GM04504 (cell line): ENCODE measurements around the gene FAM83B.
"Not testable (repeated sequence)": the region's sequence is repeated elsewhere in the genome, so short reads cannot be mapped to it uniquely, and the experiment has no call there.

Experiments
- DNase-seq: peaks from one replicate; pipeline ENCODE4 v3.0.0-alpha.2; 2012; ENCODE audit warnings: low read depth

FAM83B gene

GRCh38 chr6:54898767-54899166 is 52.2 kb downstream of the FAM83B start:
- DNase-seq, result no peak

DNA sequence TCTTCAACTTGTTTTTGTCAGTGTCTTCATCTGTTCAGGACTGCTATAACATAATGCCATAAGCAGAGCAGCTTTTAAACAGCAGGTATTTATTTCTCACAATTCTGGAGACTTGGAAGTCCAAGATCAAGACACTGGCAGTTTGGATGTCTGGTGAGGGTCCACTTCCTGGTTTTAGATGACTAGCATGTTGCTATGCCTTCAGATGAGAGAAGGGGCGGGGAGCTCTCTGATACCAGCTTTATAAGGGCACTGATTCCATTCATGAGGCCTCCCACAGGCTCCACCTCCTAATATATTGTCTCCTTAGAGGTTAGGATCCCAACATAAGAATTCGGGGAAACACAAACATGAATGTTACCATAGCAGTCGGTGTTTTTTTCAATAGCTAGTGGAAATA is 52.9 kb downstream of the FAM83B start:
- DNase-seq, result no peak

DNA sequence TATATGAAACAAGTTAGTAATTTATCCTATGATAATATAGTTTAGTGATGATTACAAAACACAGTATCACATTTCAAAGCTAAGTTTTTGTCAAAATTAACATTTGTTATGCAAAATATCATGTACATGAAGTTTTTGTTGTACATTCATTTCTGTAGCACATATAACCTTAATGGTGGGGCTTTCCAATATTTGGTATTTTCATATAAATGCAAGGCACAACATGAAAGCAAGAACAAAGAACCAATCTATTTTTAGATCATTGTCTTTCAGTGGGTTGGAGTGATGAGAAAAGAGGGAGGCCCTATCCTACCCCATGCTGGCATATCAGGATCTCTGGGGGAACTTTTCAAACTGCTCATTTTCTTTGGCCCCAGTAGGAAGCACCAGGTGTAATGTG is 53.4 kb downstream of the FAM83B start:
- DNase-seq, result no peak

DNA sequence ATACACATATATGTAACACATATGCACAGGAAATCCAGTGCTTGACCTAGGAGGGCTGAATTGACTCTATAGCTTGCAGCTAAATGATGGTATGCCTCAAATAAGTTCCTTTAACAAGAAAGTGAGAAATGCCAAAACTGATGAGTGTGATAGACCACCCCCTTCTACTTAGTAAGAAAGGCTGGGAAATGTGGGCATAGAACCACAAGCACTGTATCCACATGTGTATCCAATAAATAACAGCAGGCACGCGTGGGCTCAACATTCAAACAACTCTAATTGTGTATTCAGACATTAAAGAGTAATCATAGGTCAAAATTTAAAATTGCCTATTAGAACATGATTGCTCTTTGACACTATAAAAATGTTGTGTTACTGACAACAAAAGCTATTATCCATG is 54.1 kb downstream of the FAM83B start:
- no peak for DNase-seq

- no peak for DNase-seq
Observed at GRCh38 chr6:54903884-54904283, 57.3 kb downstream of the FAM83B start.

DNA sequence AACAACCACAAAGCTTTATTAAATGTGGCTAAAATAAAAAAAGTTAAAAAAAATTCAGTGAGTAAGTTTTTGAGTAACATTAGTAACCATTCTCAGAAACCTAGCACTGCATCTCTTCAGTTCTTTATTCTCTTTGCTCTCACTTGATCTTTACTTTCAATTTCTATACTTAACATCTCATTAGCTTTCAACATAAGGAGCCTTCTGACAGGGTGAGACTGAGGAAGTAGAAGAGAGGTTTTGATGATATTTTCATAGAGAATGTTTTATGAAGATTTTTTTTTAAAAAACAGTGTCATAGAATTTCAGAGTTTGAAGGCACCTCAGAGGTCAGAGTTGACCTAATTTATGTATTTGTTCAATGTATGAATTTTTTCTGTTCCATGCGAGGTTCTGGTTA is 60.8 kb downstream of the FAM83B start:
- DNase-seq, result no peak

DNA sequence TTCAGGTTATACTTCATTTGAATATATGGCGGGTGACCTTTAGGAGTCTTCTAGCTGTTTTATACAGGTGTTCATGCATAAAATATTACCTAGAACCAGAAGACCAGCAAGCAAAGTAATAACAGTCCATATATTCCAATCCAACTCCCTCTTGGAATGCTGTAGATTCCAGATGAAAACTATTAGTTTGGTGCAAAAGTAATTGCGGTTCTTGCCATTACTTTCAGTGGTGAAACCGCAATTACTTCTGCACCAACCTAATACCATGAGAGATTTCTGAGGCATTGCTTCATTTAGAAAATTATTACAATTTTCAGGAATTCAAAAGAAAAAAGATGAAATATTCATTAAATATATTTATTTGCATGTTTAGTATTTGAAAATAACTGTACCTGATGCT is 62.6 kb downstream of the FAM83B start:
- DNase-seq, result no peak

DNA sequence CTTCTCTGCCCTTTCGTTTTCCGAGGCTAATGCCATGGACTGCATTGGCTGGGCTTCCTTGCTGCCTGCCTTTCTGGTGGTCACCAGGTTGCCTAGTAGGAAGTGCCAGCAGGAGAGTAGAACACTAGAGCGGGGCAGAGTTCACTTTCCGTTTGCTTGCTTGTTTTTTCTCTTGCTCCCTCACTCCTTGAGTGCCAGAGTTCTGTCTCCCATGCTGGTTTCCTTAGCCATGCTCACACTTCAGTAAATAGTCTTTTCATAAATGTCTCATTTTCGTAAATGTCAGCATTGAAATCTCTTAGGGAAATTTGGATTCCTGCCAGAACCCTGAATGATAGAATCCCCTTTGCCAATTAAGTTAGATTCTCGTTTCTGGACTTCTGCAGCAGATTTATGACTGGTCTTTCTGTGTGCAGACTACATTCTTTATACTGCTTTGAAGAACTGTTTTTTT is 63.9 kb downstream of the FAM83B start:
- DNase-seq, result no peak

GRCh38 chr6:54910921-54911320 is 64.3 kb downstream of the FAM83B start:
- no peak for DNase-seq

- DNase-seq, result no peak
Observed at GRCh38 chr6:54913211-54913610, 66.6 kb downstream of the FAM83B start.

DNA sequence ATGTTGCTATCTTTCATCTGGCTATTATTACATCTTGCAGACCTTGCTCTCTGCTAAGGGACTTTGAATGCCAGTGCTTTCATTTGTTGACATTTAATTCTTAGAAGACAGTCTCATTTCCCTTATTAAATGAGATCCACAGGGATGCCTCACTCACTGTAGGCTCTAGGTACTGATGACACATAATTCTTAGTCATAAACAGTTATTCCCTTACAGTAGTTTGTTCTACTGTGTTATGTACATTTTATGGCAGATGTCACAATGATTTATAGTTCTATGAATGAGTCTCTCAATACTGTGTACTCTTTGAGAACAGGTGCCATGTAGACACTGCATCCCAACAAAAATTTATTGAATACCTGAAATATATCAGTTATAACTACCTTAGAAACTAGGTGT is 70.3 kb downstream of the FAM83B start:
- peak; percentile 43 for DNase-seq

DNA sequence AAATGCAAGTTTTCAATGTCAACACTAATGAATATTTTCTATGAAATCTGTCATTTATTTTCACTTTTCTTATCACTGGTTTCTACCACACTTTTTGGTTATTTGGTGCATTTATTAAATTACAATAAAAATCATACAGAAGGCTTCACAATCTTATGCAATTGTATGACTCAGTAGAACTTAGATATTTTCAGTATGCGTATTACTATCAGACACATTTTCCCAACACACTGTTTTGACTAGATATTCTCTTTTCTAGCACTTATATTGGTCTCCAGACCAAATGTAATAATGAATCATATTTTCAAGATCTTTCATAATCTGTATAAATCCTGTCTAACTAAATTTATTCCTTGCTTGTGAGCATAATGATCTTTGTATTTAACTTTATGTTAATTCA is 74.1 kb downstream of the FAM83B start:
- DNase-seq, result no peak

- DNase-seq, result no peak
Observed at GRCh38 chr6:54921891-54922290, 75.3 kb downstream of the FAM83B start.

- no peak for DNase-seq
Observed at GRCh38 chr6:54929245-54929909, 82.8 kb downstream of the FAM83B start.

GRCh38 chr6:54932622-54933021 is 86.1 kb downstream of the FAM83B start:
- no peak for DNase-seq

GRCh38 chr6:54935739-54936138 is 89.2 kb downstream of the FAM83B start:
- DNase-seq, result peak; percentile 21

- no peak for DNase-seq
Observed at GRCh38 chr6:54937371-54937770, 90.8 kb downstream of the FAM83B start.

- no peak for DNase-seq
Observed at GRCh38 chr6:54957698-54958097, 111.1 kb downstream of the FAM83B start.

DNA sequence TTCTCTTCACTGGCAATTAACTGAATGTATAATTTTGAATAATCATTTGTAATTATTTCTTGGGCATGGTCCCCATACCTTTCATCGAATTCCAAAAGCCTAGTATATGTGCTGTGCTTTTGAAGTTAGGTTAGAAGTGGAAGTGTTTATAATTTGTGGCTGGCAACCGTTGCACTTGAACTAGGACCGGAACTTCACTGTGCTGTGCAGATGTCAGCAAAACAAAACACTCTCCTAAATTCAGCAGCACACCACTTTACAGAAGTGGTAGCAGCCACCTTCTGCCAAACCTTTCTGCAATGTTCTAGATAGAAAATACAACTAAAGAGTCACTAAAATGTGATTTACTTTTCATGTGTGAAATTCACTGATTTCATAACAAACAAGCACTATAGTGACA is 111.9 kb downstream of the FAM83B start:
- no peak for DNase-seq

DNA sequence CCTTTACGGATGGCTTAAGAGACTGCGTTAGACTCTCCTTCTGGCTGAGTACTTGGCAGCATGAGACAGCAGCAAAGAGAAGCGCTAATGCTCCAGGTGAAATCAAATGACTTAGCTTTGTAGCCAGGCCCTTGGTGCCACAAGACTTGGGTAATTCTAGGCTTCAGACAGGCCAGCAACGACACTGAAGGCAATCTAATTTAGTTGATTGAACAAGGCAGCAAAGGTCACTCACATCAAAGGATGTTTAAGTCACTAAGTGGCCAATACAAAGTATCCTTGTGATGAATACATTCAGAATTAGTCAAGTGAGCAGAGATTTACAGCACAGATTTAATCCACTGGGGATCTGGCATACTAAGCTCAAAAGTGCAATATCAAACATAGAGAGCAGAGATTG is 113.2 kb downstream of the FAM83B start:
- no peak for DNase-seq

DNA sequence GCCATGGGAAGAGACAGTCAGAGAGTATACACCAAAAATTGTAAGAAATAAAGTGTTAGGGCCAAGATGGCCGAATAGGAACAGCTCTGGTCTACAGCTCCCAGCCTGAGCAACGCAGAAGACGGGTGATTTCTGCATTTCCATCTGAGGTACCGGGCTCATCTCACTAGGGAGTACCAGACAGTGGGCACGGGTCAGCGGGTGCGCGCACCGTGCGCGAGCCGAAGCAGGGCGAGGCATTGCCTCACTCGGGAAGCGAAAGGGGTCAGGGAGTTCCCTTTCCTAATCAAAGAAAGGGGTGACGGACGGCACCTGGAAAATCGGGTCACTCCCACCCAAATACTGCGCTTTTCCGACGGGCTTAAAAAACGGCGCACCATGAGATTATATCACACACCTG is 114.8 kb downstream of the FAM83B start:
- not testable (repeated sequence) for DNase-seq

DNA sequence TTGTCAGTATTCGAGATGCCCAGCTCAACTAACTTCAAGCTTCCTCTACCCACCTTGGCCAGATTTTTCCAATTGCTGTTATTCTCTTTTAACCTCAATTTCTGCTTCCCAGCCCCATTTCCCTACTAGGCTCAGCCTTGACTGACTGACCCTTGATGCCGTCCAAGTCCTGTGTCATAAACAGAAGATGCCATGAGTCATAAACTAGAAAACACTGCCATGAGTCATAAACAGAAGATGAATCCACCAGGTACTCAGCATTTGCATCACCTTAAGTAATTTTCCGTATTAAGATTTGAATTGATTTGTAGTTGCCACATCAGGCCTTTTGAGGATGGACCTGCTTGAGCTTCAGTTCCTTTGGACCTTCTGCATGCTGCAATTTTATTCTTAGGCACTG is 123.8 kb downstream of the FAM83B start:
- no peak for DNase-seq

- DNase-seq, result no peak
Observed at GRCh38 chr6:54971825-54972224, 125.3 kb downstream of the FAM83B start.

DNA sequence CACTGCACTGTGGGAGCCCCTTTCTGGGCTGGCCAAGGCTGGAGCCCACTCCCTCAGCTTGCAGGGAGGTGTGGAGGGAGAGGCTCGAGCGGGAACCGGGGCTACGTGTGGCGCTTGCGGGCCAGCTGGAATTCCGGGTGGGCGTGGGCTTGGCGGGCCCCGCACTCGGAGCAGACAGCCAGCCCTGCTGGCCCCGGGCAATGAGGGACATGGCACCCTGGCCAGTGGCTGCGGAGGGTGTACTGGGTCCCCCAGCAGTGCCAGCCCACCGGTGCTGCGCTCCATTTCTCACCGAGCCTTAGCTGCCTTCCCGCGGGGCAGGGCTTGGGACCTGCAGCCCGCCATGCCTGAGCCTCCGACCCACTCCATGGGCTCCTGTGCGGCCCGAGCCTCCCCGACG is 132.6 kb downstream of the FAM83B start:
- not testable (repeated sequence) for DNase-seq
